ENCODE measurements around the gene EXOC6B.

DNA sequence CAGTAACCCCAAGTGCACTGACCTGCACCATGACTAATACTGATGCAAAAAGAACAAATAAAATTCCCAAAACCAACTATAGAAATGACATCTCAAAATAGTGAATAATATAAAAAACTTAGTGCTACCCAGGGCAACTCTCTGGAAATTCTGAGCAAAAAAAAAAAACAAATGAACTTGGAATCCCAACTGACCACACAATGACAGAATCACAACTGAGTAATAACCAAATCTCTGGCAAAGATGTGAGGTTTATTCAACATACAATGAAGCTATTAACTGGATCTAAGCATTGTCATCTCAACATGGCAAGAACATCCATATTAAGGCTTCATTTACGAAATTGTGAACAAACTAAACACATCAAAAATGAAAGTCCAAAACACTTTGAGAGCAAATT, 22.7 kb downstream of the EXOC6B start:
- TF ChIP-seq, protein P1, sequence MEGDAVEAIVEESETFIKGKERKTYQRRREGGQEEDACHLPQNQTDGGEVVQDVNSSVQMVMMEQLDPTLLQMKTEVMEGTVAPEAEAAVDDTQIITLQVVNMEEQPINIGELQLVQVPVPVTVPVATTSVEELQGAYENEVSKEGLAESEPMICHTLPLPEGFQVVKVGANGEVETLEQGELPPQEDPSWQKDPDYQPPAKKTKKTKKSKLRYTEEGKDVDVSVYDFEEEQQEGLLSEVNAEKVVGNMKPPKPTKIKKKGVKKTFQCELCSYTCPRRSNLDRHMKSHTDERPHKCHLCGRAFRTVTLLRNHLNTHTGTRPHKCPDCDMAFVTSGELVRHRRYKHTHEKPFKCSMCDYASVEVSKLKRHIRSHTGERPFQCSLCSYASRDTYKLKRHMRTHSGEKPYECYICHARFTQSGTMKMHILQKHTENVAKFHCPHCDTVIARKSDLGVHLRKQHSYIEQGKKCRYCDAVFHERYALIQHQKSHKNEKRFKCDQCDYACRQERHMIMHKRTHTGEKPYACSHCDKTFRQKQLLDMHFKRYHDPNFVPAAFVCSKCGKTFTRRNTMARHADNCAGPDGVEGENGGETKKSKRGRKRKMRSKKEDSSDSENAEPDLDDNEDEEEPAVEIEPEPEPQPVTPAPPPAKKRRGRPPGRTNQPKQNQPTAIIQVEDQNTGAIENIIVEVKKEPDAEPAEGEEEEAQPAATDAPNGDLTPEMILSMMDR (IDR thresholded peaks at IDR 0.05) = no peak
- TF ChIP-seq POLR2A (IDR thresholded peaks at IDR 0.05) = no peak

Measured in esophagus squamous epithelium (tissue), 4 donors.